Measurements from ENCODE around the gene HPCAL1. TPM values are rescaled to one million over a fixed set of nuclear protein-coding genes. Genes with fewer than 3 reads are reported as not detected.

HPCAL1 gene
- total and polyA plus RNA-seq, 12 donors, result 17.4 to 118 (median 61.3) TPM

- peaks cover 9 to 26% of the 10 kb centered on the region in 2 donors for H3K4me1 ChIP-seq (replicated peaks in 1 of 2)
- H3K27ac ChIP-seq, result no peak overlapping the region
- TF ChIP-seq CTCF (IDR thresholded peaks at IDR 0.05), result no peak
- no peak for TF ChIP-seq POLR2A (IDR thresholded peaks at IDR 0.05)
- 84 to 96% (median 87%) methylated on average over 5 of the region's 5 CpGs for WGBS, 4 donors
- intact Hi-C loops (cut with DNase I), result loop anchor here in 1 of 2 donors (10.0 kb wide), 1 partner anchor 220 kb away; no protein-coding TSS in a partner anchor
- no peak for DNase-seq
- H3K4me3 ChIP-seq, result no peak overlapping the region
- H3K36me3 ChIP-seq (replicated peaks in 1 of 2), result peaks cover 0 to 54% of the 10 kb centered on the region in 2 donors
- no peaks in the 10 kb centered on the region for H3K27me3 ChIP-seq
- H3K9me3 ChIP-seq (replicated peaks in 1 of 3), result no peaks in the 10 kb centered on the region
Measured at GRCh38 chr2:10444463-10444862, 141.8 kb downstream of the HPCAL1 start.

DNA sequence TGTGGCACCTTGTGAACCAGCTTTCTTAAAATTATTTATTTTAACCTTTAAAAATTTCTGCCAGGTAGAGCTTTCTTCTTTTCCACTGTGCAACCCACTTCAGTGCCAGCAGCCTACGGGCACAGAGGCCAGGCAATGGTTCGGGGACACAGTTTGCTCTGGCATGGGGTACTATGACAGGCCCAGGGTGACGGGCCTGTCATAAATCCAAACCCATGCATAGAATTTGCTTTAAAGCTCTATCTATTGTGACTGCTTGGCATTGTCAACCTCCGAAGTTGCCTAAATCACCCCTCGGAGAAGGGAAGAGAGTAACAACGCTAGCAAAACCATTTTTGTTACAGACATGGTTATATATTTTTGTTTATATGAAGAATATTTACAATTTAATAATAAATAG is 143.9 kb downstream of the HPCAL1 start:
- Histone ChIP-seq H3K27me3 (no peaks in the 10 kb centered on the region), H3K4me3 (no peak overlapping the region), H3K4me1 (replicated peaks in 1 of 2) (peaks cover 9 to 26% of the 10 kb centered on the region in 2 donors), H3K9me3 (replicated peaks in 1 of 3) (no peaks in the 10 kb centered on the region), H3K36me3 (replicated peaks in 1 of 2) (peaks cover 0 to 32% of the 10 kb centered on the region in 2 donors), H3K27ac (no peak overlapping the region)
- intact Hi-C loops (cut with DNase I), result loop anchor here in 1 of 2 donors (10.0 kb wide), 1 partner anchor 218 kb away; no protein-coding TSS in a partner anchor
- WGBS, 4 donors, result 79 to 92% (median 91%) methylated on average over 6 of the region's 6 CpGs
- no peak for TF ChIP-seq CTCF (IDR thresholded peaks at IDR 0.05)
- TF ChIP-seq POLR2A (IDR thresholded peaks at IDR 0.05), result no peak
- no peak for DNase-seq

DNA sequence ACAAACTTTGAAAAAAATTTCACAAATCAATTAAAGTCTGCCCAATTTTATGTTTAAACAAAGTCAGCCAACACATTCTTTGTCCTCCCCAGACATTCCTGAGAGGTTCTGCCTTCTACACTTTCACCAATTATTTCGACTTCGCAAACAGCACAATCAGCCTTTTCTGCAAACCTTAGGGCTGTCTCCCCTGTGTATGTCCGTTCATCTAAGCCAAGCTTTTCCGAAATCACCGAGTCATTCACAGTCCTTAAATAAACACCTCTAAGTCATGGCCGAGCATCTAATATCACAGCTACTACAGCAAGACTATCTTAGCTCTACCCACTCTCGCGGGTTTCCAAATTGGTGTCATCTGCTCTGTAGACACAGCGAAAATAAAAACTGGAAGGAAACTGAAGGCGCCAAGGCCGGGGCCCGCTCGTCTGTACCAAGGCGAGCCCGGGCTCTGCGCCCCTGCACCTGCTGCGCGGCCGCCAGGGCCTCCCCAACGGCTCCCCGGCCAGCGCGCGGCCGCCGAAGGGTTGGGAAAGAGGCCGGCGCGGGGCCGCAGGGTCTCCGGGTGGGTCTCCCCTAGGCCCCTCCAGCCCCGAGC is 144.7 kb downstream of the HPCAL1 start:
- H3K4me3 ChIP-seq, result peak overlapping the region in 2 of 4 donors; percentile 37 to 60
- peak overlapping the region; percentile 69 to 96 (median 85) for H3K27ac ChIP-seq
- peak in 5 of 7 donors; percentile 48 to 67 (median 51) for DNase-seq
- H3K27me3 ChIP-seq, result no peaks in the 10 kb centered on the region
- H3K9me3 ChIP-seq (replicated peaks in 1 of 3), result no peaks in the 10 kb centered on the region
- TF ChIP-seq CTCF (IDR thresholded peaks at IDR 0.05) (peak in 2 of 6 experiments; percentile 9 to 25), POLR2A (IDR thresholded peaks at IDR 0.05) (no peak)
- peaks cover 9 to 26% of the 10 kb centered on the region in 2 donors for H3K4me1 ChIP-seq (replicated peaks in 1 of 2)
- intact Hi-C loops (cut with DNase I), result loop anchor here in 1 of 2 donors (10.0 kb wide), 1 partner anchor 217 kb away; no protein-coding TSS in a partner anchor
- WGBS, 4 donors, result 8 to 24% (median 10%) methylated on average over 9 to 32 of the region's 32 CpGs
- peaks cover 0 to 26% of the 10 kb centered on the region in 2 donors for H3K36me3 ChIP-seq (replicated peaks in 1 of 2)

DNA sequence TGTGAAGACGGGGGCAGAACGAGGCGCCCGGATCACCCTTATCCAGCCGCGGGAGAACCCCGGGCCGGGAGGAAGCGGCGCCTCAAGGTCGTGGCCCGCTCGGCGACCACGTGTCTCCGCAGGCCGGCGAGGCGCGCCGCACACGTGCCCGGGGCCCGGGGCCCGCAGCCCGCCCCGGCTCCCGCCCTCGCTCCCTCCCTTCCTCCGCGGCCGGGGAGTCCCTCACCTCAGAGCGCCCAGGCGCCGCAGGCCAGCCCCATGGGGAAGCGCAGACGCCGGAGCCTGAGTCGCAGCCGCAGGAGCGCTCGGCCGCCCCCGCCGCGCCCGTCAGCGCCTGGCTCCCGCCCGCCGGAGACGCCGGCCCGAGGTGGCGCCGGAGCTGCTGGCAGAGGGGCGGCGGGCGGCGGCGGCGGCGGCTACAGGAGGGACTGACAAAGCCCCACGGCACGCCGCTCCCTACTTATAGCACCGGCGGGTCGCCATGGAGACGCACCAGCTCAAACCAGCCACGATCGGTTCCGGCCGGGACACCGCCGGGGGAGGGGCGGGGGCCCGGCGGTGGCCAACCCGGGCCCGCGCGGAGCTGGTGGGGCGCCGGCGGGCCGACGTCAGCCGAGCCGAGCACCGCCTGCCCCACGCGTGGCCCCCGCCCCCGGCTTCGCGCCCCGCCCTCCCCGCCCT is 145.3 kb downstream of the HPCAL1 start, which contains the start of gene ODC1:
Gene ODC1, minus strand, starts transcription at position 433 of the 681 bp plus-strand sequence. CDS start 3,295 bp downstream, outside the sequence.
- Histone ChIP-seq H3K4me1 (replicated peaks in 1 of 2) (peaks cover 9 to 26% of the 10 kb centered on the region in 2 donors), H3K4me3 (peak within 1 kb of the TSS in 3 of 4 donors; percentile 16 to 68 (median 60)), H3K9me3 (replicated peaks in 1 of 3) (no peaks in the 10 kb centered on the region), H3K27me3 (no peaks in the 10 kb centered on the region), H3K27ac (peak within 1 kb of the TSS; percentile 69 to 96 (median 85)), H3K36me3 (replicated peaks in 1 of 2) (peaks cover 0 to 19% of the 10 kb centered on the region in 2 donors)
- peak in 1 of 6 experiments; percentile 19 for TF ChIP-seq CTCF (IDR thresholded peaks at IDR 0.05)
- peak; percentile 59 to 78 for TF ChIP-seq POLR2A (IDR thresholded peaks at IDR 0.05)
- DNase-seq, result peak; percentile 92 to 96 (median 95)
- intact Hi-C loops (cut with DNase I), result loop anchor here in 1 of 2 donors (10.0 kb wide), 1 partner anchor 217 kb away; no protein-coding TSS in a partner anchor
- WGBS, 4 donors, result 0 to 1% (median 0%) methylated on average over 12 to 99 of the region's 99 CpGs; no CpG with 5 or more reads in 1 of the 4 donors

Measured in adrenal gland (tissue), 12 donors.